WI38 (cell line): ENCODE results near the gene PNMA8A.

ENCODE experiments used
- H3K4me3 ChIP-seq: 2 replicates; pipeline ENCODE4 v1.5.1; 2011; ENCODE audit warnings: low read depth, mild to moderate bottlenecking, control low read depth, low read length
- CTCF ChIP-seq: IDR thresholded peaks from 2 replicates; pipeline ENCODE4 v1.5.1; 2012; ENCODE audit warnings: low read depth, mild to moderate bottlenecking, control low read depth, low read length

Gene PNMA8A

GRCh38 chr19:46460981-46461380, 10.4 kb downstream of the PNMA8A start:
- no peak overlapping the region for H3K4me3 ChIP-seq
- no peak for TF ChIP-seq CTCF

- no peak overlapping the region for H3K4me3 ChIP-seq
- TF ChIP-seq CTCF: no peak
These were observed 11.3 kb downstream of the PNMA8A start for GRCh38 chr19:46460055-46460454.

GRCh38 chr19:46456930-46457329, 14.4 kb downstream of the PNMA8A start:
- no peak overlapping the region for H3K4me3 ChIP-seq
- no peak for TF ChIP-seq CTCF

- TF ChIP-seq CTCF: no peak
- H3K4me3 ChIP-seq: no peak overlapping the region
These were observed 17.1 kb downstream of the PNMA8A start for GRCh38 chr19:46454244-46454643.

GRCh38 chr19:46453661-46454060, 17.7 kb downstream of the PNMA8A start:
- TF ChIP-seq CTCF: no peak
- H3K4me3 ChIP-seq: no peak overlapping the region

GRCh38 chr19:46452186-46452585, 19.2 kb downstream of the PNMA8A start:
- TF ChIP-seq CTCF: no peak
- no peak overlapping the region for H3K4me3 ChIP-seq

GRCh38 chr19:46451352-46451751, 20.0 kb downstream of the PNMA8A start:
- no peak for TF ChIP-seq CTCF
- no peak overlapping the region for H3K4me3 ChIP-seq
